Urinary bladder (tissue), 4 donors: ENCODE results near the gene CYP26A1. TPM values are rescaled to one million over a fixed set of nuclear protein-coding genes. Genes with fewer than 3 reads are reported as not detected.

Experiments
- DNase-seq: peaks from one replicate; pipeline ENCODE4 v3.0.0-alpha.2; 2015; ENCODE audit errors: extremely low spot score
- H3K27ac ChIP-seq: one replicate; pipeline ENCODE4 v1.5.1; 2013; ENCODE audit warnings: low read depth, mild to moderate bottlenecking, moderate library complexity
- H3K36me3 ChIP-seq: one replicate; pipeline ENCODE4 v1.6.1; 2013; ENCODE audit warnings: mild to moderate bottlenecking, moderate library complexity; ENCODE audit not compliant: insufficient read depth
- H3K4me1 ChIP-seq: one replicate; pipeline ENCODE4 v1.6.1; 2013; ENCODE audit warnings: mild to moderate bottlenecking, moderate library complexity; ENCODE audit not compliant: insufficient read depth
- H3K4me3 ChIP-seq: one replicate; pipeline ENCODE4 v1.5.1; 2013; ENCODE audit warnings: low read depth, low read length
- WGBS: extraction: QIAGEN DNeasy Blood & Tissue Kit; methylation state at CpG from one replicate; pipeline ENCODE4 v1.1.7; 2013; 5-methylcytosine and 5-hydroxymethylcytosine counted together
- polyA plus RNA-seq: library from polyadenylated mRNA; stranded (reverse); fragments of 200-250 nt; gene quantifications from one replicate; pipeline ENCODE4 v1.2.3, GENCODE V29; 2013
- total RNA-seq: library from RNA; depleted of rRNA; stranded (reverse); fragments of >200 nt; gene quantifications from one replicate; pipeline ENCODE4 v1.2.3, GENCODE V29; 2014
- donor health status: healthy with polysubstance abuse.
- donor health status: healthy.

The CYP26A1 gene
- total and polyA plus RNA-seq, 2 donors: not detected

- WGBS: 21% methylated on average over 45 of the region's 45 CpGs
- H3K4me1 ChIP-seq: peaks cover 1% of the 10 kb centered on the region
- H3K27ac ChIP-seq: no peak overlapping the region
- no peak for DNase-seq
- H3K4me3 ChIP-seq: no peak overlapping the region
- H3K36me3 ChIP-seq: no peaks in the 10 kb centered on the region
These were observed 12.7 kb upstream of the CYP26A1 start for GRCh38 chr10:93060887-93061593.

DNA sequence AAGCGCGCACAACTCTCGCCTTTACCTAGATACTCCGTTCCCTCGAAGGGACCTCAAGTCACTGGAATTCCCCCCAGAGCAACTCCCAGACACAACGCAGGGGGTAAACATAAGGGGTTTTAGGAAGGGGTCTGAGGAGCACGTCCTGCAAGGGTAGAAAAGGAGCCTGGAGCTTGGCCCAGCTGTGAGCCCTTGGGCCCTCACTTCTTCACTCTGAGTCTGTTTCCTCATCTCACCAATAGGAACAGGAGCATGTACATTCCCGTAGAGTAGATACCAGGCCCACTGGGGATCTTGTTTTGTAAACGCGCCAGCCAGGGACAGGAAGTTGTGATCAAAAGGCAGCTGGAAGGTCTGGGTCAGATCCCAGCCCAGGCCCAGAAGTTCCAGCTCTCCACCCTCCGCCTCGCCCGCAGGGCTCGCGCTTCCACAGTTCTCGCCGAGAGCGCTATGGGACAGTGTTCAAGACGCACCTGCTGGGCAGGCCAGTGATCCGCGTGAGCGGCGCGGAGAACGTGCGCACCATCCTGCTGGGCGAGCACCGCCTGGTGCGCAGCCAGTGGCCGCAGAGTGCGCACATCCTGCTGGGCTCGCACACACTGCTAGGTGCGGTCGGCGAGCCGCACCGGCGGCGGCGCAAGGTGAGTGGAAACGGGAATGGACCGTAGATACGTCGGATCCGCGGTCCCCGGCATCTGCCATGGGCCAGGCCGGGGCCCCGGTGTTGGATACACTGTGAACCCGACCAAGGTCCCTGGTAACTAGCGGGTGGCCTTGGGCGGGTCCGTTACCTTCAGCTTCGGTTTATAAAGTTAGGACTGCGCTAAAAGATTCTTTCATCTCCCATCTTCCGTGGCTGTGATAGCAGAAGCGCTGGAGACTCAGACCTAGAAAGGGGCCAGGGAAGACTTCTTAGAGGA, 11.8 kb upstream of the CYP26A1 start:
- Histone ChIP-seq H3K36me3 (no peaks in the 10 kb centered on the region), H3K27ac (no peak overlapping the region), H3K4me1 (peaks cover 1% of the 10 kb centered on the region), H3K4me3 (peak overlapping the region; percentile 8)
- 7% methylated on average over 57 of the region's 57 CpGs for WGBS
- no peak for DNase-seq

GRCh38 chr10:93062514-93063143, 11.1 kb upstream of the CYP26A1 start:
- no peak overlapping the region for H3K27ac ChIP-seq
- DNase-seq: no peak
- no peaks in the 10 kb centered on the region for H3K36me3 ChIP-seq
- under 1% methylated on average over 68 of the region's 68 CpGs for WGBS
- H3K4me3 ChIP-seq: peak overlapping the region; percentile 8
- H3K4me1 ChIP-seq: peaks cover 1% of the 10 kb centered on the region

GRCh38 chr10:93063144-93063976, 10.3 kb upstream of the CYP26A1 start:
- H3K36me3 ChIP-seq: no peaks in the 10 kb centered on the region
- H3K4me1 ChIP-seq: peaks cover 1% of the 10 kb centered on the region
- 12% methylated on average over 43 of the region's 43 CpGs for WGBS
- no peak for DNase-seq
- no peak overlapping the region for H3K27ac ChIP-seq
- H3K4me3 ChIP-seq: no peak overlapping the region

DNA sequence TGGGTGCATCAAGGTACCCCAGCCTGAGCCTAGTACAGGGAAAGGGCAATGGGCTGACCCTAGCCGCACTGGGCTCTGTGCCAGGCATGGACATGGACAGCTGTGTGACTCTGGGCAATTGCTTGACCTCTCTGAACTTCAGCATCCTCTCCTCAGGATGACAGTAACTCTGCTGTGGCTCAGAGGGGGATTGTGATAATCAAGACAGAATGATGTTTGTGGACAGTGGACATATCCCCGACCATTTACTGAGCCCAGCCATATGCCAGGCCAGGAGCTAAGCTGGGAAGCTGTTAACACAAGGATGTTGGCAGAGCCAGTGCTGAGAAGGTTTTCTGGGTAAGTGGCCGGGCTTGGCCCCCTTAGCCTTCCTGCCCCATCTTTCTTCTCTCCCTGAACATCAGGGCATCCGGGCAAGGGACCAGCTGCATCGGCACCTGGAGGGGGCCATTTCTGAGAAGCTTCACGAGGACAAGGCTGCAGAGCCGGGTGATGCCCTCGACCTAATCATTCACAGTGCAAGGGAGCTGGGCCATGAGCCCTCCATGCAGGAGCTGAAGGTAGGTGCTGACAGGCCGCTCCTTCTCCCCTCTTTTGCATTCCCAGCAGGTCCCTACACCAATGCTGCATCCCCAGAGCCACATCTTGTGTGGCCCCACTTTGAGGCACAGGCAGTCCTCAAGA, 9.6 kb upstream of the CYP26A1 start:
- Histone ChIP-seq H3K36me3 (no peaks in the 10 kb centered on the region), H3K4me1 (peaks cover 1% of the 10 kb centered on the region), H3K27ac (no peak overlapping the region), H3K4me3 (no peak overlapping the region)
- WGBS: 73% methylated on average over 9 of the region's 9 CpGs
- no peak for DNase-seq

GRCh38 chr10:93064874-93065660, 8.6 kb upstream of the CYP26A1 start:
- Histone ChIP-seq H3K27ac (no peak overlapping the region), H3K4me1 (peaks cover 1% of the 10 kb centered on the region), H3K36me3 (no peaks in the 10 kb centered on the region), H3K4me3 (no peak overlapping the region)
- WGBS: 63% methylated on average over 12 of the region's 12 CpGs
- no peak for DNase-seq

DNA sequence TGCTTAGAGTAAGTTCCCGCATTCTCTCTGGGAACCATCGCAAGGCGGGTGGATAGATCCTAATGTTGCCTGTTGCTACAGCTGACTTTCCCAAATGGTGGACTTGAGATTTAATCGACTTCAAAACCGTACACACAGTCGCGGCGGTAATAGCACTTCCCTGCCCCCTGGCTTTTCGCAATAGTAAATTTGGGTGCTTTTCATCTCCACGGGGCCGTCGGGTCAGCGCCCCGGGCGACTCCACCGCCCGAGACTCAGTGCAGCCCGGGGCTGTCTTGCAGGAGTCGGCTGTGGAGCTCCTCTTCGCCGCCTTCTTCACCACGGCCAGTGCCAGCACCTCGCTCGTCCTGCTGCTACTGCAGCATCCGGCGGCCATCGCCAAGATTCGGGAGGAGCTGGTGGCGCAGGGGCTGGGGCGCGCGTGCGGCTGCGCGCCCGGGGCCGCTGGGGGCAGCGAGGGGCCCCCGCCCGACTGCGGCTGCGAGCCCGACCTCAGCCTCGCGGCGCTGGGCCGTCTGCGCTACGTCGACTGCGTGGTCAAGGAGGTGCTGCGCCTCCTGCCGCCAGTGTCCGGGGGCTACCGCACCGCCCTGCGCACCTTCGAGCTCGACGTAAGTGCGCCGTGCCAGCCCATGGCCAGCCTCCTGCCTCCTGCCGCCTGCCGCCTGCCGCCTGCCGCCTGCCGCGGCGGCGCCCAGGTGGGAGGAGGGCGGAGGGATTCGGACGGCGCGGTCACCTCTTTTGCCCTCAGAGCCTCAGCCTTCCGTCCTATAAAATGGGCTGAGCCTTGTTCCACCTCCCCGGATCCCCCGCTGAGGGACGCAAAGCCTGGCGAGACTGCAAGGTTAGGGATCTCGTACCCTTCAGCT, 7.8 kb upstream of the CYP26A1 start:
- H3K36me3 ChIP-seq: no peaks in the 10 kb centered on the region
- DNase-seq: no peak
- peak overlapping the region; percentile 5 for H3K4me3 ChIP-seq
- no peak overlapping the region for H3K27ac ChIP-seq
- H3K4me1 ChIP-seq: peaks cover 1% of the 10 kb centered on the region
- 3% methylated on average over 81 of the region's 81 CpGs for WGBS

- no peaks in the 10 kb centered on the region for H3K36me3 ChIP-seq
- no peak overlapping the region for H3K27ac ChIP-seq
- no peak for DNase-seq
- peaks cover 1% of the 10 kb centered on the region for H3K4me1 ChIP-seq
- H3K4me3 ChIP-seq: no peak overlapping the region
- 12% methylated on average over 11 of the region's 11 CpGs for WGBS
These were observed 7.2 kb upstream of the CYP26A1 start for GRCh38 chr10:93066544-93066913.

GRCh38 chr10:93067443-93068365, 6.0 kb upstream of the CYP26A1 start:
- no peaks in the 10 kb centered on the region for H3K36me3 ChIP-seq
- peaks cover 1% of the 10 kb centered on the region for H3K4me1 ChIP-seq
- no peak overlapping the region for H3K4me3 ChIP-seq
- DNase-seq: no peak
- WGBS: 9% methylated on average over 17 of the region's 17 CpGs
- no peak overlapping the region for H3K27ac ChIP-seq

DNA sequence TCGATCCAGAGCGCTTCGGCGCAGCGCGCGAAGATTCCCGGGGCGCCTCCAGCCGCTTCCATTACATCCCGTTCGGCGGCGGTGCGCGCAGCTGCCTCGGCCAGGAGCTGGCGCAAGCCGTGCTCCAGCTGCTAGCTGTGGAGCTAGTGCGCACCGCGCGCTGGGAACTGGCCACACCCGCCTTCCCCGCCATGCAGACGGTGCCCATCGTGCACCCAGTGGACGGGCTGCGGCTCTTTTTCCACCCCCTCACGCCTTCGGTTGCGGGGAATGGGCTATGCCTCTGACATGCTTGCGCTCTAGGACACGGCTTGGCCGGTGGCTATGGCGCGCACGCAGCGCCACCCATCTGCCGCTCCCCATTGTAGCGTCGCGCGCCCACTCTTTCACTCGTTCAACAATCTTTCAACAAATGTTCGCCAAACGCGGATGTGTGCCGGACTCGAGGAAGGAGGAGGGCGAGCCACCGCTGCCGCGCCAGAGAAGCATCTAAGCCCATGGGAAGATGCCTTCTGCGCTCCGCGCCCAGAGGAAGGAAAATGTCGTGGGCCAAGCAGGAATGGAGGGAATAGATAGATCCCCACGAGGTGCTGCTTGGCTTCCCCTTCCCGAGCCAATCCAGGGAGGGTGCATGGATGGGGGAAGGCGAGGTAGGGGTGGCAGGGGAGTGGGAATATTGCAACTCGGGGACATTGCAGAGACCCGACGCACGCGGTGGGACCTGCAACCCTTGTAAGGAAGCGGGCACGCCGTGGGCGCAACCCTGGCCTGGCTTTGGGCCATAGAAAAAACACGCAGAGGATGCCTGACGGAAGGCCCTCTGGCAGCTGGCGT, 5.1 kb upstream of the CYP26A1 start:
- DNase-seq: no peak
- H3K4me1 ChIP-seq: no peaks in the 10 kb centered on the region
- no peak overlapping the region for H3K27ac ChIP-seq
- no peak overlapping the region for H3K4me3 ChIP-seq
- WGBS: 2% methylated on average over 73 of the region's 73 CpGs
- H3K36me3 ChIP-seq: no peaks in the 10 kb centered on the region
